Endothelial cell of umbilical vein (primary cell): ENCODE measurements around the gene MGARP. TPM values are rescaled to one million over a fixed set of nuclear protein-coding genes. Genes with fewer than 3 reads are reported as not detected.
A peak's percentile ranks its signal among the peaks of the same experiment; 100 is the strongest.

Experiments used
- BruUV-seq: library from RNA; stranded (reverse); fragments of 400-500 nt; replicated peaks from 2 replicates; lab custom pipeline; 2021; lab: Mats Ljungman, UMichigan
- CTCF ChIA-PET: fragments of 300-600, 350-600 bp; sonication (Branson Sonifier 250); formaldehyde crosslinking; loops from one replicate; lab custom pipeline; 2021; ENCODE audit warnings: antibody characterized with exemption, inconsistent platforms; lab: Charles Lee
- POLR2A ChIA-PET: fragments of 300-600, 350-600 bp; sonication (Branson Sonifier 250); formaldehyde crosslinking; loops from one replicate; lab custom pipeline; 2021; ENCODE audit warnings: antibody characterized with exemption, inconsistent platforms; lab: Charles Lee
- DNase-seq: peaks from one replicate; pipeline ENCODE4 v3.0.0-alpha.2; 2011; ENCODE audit warnings: low read depth, low spot score
- FAIRE-seq: peaks from 2 replicates; lab custom pipeline; 2011; peaks lifted over from hg19 to GRCh38; lab: Jason Lieb, UNC
- H2AFZ ChIP-seq: 2 replicates; pipeline ENCODE4 v1.6.0; 2012; ENCODE audit warnings: low read depth, low read length, control low read depth, inconsistent platforms
- H3K27ac ChIP-seq: 2 replicates; pipeline ENCODE4 v1.5.1; 2011; ENCODE audit warnings: low read depth, mild to moderate bottlenecking, control low read depth, low read length, moderate library complexity; ENCODE audit not compliant: insufficient read depth
- H3K27me3 ChIP-seq, 2 experiments: 2 replicates each; pipeline versions ENCODE4 v1.6.0 to v1.6.1; 2011; ENCODE audit warnings: low read length in 2 of 2, mixed read lengths in 1 of 2; ENCODE audit not compliant: control insufficient read depth in 2 of 2, insufficient read depth in 2 of 2
- H3K36me3 ChIP-seq, 2 experiments: 2 replicates in 1 of 2; 3 replicates in 1 of 2; pipeline ENCODE4 v1.5.1; 2011; ENCODE audit warnings: low read length in 2 of 2, mild to moderate bottlenecking in 1 of 2, moderate library complexity in 1 of 2; ENCODE audit not compliant: control insufficient read depth in 2 of 2, insufficient read depth in 2 of 2; ENCODE audit errors: extremely low read depth in 1 of 2
- H3K4me1 ChIP-seq: 3 replicates; pipeline ENCODE4 v1.5.1; 2011; ENCODE audit warnings: mild to moderate bottlenecking, low read length; ENCODE audit not compliant: control insufficient read depth, insufficient read depth; ENCODE audit errors: extremely low read depth
- H3K4me2 ChIP-seq: 2 replicates; pipeline ENCODE4 v1.6.1; 2011; ENCODE audit warnings: low read length, control low read depth, mixed read lengths; ENCODE audit not compliant: insufficient read depth
- H3K4me3 ChIP-seq, 3 experiments: fragments of 200-600 bp in 1 of 3; sonication (generic), shearing (Covaris generic) in 1 of 3; replicated peaks in 1 of 3; 2 replicates each; pipeline ENCODE4 v1.5.1; 2011 to 2016; ENCODE audit warnings: control low read depth in 3 of 3, low read length in 3 of 3, mild to moderate bottlenecking in 2 of 3, inconsistent platforms in 1 of 3, low read depth in 1 of 3, moderate library complexity in 1 of 3; ENCODE audit not compliant: insufficient read depth in 1 of 3
- H3K79me2 ChIP-seq: 2 replicates; pipeline ENCODE4 v1.6.0; 2012; ENCODE audit warnings: low read length, inconsistent platforms; ENCODE audit not compliant: control insufficient read depth, insufficient read depth
- H3K9ac ChIP-seq: replicated peaks from 2 replicates; pipeline ENCODE3; 2011; ENCODE audit warnings: low read length, control low read depth; ENCODE audit not compliant: insufficient read depth; ENCODE audit errors: extremely low read depth
- H3K9me1 ChIP-seq: replicated peaks from 3 replicates; pipeline ENCODE4 v1.6.0; 2011; ENCODE audit warnings: mild to moderate bottlenecking, low read length; ENCODE audit not compliant: control insufficient read depth, insufficient read depth; ENCODE audit errors: extremely low read depth
- H3K9me3 ChIP-seq: replicated peaks from 2 replicates; pipeline ENCODE4 v1.5.1; 2012; ENCODE audit warnings: low read length, inconsistent platforms; ENCODE audit not compliant: control insufficient read depth, insufficient read depth
- H4K20me1 ChIP-seq: replicated peaks from 2 replicates; pipeline ENCODE3; 2011; ENCODE audit warnings: mild to moderate bottlenecking, low read length; ENCODE audit not compliant: control insufficient read depth, insufficient read depth; ENCODE audit errors: extremely low read depth
- CTCF ChIP-seq, 2 donors: IDR thresholded peaks; 1 replicate in 1 of 2; 2 replicates in 1 of 2; pipeline ENCODE4 v1.5.1; 2011; ENCODE audit warnings: low read length in 2 of 2, mild to moderate bottlenecking in 2 of 2, moderate library complexity in 2 of 2, control low read depth in 1 of 2, inconsistent platforms in 1 of 2, low read depth in 1 of 2; ENCODE audit not compliant: insufficient read depth in 1 of 2; ENCODE audit errors: extremely low read depth in 1 of 2
- EZH2 ChIP-seq: IDR thresholded peaks from 2 replicates; pipeline ENCODE4 v1.6.1; 2012; ENCODE audit warnings: borderline replicate concordance, low read depth, mild to moderate bottlenecking, moderate library complexity, low read length, inconsistent platforms; ENCODE audit not compliant: severe bottlenecking
- FOS ChIP-seq: IDR thresholded peaks from 2 replicates; pipeline ENCODE4 v1.6.1; 2011; ENCODE audit warnings: mild to moderate bottlenecking, low read length, moderate library complexity, borderline replicate concordance; ENCODE audit not compliant: insufficient read depth
- GATA2 ChIP-seq: IDR thresholded peaks from 2 replicates; pipeline ENCODE4 v1.7.0; 2011; ENCODE audit warnings: low read depth, mild to moderate bottlenecking, moderate library complexity, mixed read lengths, low read length; ENCODE audit not compliant: insufficient read length, insufficient read depth
- JUN ChIP-seq: IDR thresholded peaks from 2 replicates; pipeline ENCODE4 v1.6.1; 2011; ENCODE audit warnings: borderline replicate concordance, low read depth; ENCODE audit not compliant: insufficient read length, insufficient read depth
- MYC ChIP-seq: IDR thresholded peaks from one replicate; pipeline ENCODE4 v1.6.1; 2011; ENCODE audit warnings: mild to moderate bottlenecking, low read depth, low read length
- POLR2A ChIP-seq: IDR thresholded peaks from 2 replicates; pipeline ENCODE4 v1.6.1; 2012; ENCODE audit warnings: low read depth, mild to moderate bottlenecking, control low read depth, low read length
- POLR2AphosphoS5 ChIP-seq: IDR thresholded peaks from 2 replicates; pipeline ENCODE4 v1.6.1; 2012; ENCODE audit warnings: low read depth, mild to moderate bottlenecking, control low read depth, low read length, moderate library complexity; ENCODE audit not compliant: insufficient read depth
- dilution Hi-C: fragments of 300-500 bp; cut with MboI; formaldehyde crosslinking; loops from one replicate; pipeline ENCODE4 v1.15.0; 2019; ENCODE audit warnings: low sequenced_read_pairs; ENCODE audit not compliant: extremely low pct_ligation_motif_present
- intact Hi-C: fragments of 100-400 bp; cut with micrococcal nuclease; formaldehyde crosslinking; loops from one replicate; pipeline ENCODE4 v1.10.0; 2022
- polyA plus RNA-seq, 4 experiments: library from polyadenylated mRNA; depleted of rRNA in 3 of 4; stranded (reverse) in 3 of 4; unstranded in 1 of 4; fragments of >200 nt; gene quantifications; 2 replicates each; pipeline versions ENCODE4 v1.2.1 to v1.2.3, GENCODE V29; 2011 to 2012; ENCODE audit warnings: missing spikeins in 1 of 4
- total RNA-seq: library from RNA; stranded (reverse); gene quantifications from 2 replicates; pipeline ENCODE4 v1.2.3, GENCODE V29; 2021
- TF ChIP-seq, protein P1 (sequence below): IDR thresholded peaks from 2 replicates; pipeline ENCODE4 v1.6.1; 2011; ENCODE audit not compliant: insufficient read depth, insufficient read length

Gene MGARP
- total and polyA plus RNA-seq, 2 donors (not counting 3 experiments of a cell fraction or from before 2014, with no cell fraction given) = 25.9 to 26.6 TPM

DNA sequence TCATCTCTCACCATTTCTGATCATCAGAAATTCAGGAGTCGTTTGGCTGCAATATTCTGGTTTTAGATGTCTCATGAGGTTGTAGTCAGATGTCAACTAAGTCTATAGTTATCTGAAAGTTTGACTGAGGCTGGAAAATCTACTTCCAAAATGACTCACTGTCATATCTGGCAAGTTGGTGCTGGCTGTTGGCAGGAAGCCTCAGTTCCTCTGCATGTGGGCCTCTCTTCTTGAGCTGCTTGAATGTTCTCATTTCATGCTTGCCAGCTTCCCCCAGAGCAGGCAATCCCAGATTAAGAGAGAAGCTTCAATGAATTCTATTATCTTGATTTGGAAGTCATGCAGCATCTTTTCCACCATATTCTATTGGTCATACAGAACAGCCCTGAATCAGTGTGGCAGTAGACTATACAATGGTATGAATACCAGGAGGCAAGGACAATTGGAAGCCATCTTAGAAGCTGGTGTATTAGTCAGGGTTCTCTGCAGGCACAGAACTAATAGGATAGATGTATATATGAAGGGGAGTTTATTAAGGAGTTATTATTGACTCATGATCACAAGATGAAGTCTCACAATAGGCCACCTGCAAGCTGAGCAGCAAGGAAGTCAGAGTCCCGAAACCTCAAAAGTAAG lies 56.2 kb downstream of the MGARP start:
- POLR2A ChIA-PET = no interaction called here
- no peaks in the 10 kb centered on the region for H3K36me3 ChIP-seq
- intact Hi-C loops (no loop called here), dilution Hi-C loops (no loop called here)
- CTCF ChIA-PET = interaction anchor here (0.8 to 4.9 kb wide), 5 partner anchors 9 to 193 kb away, joined by 3 to 21 read pairs (median 3); no protein-coding TSS in a partner anchor
- H2AFZ ChIP-seq = no peak overlapping the region
- BruUV-seq = no TSS peak
- no peak overlapping the region for H3K27ac ChIP-seq
- H3K4me3 ChIP-seq = no peak overlapping the region
- no peaks in the 10 kb centered on the region for H3K9me1 ChIP-seq
- H3K27me3 ChIP-seq = no peaks in the 10 kb centered on the region
- H3K4me2 ChIP-seq = no peak overlapping the region
- H3K79me2 ChIP-seq = no peaks in the 10 kb centered on the region
- no peak overlapping the region for H3K9ac ChIP-seq
- DNase-seq = peak; percentile 33
- no peaks in the 10 kb centered on the region for H4K20me1 ChIP-seq
- TF ChIP-seq FOS (no peak), CTCF (IDR thresholded peaks at IDR 0.05; ENCODE audit: extremely low read depth in 1 of 2, insufficient read depth in 1 of 2, low read depth in 1 of 2, low read length in 2 of 2) (no peak), MYC (no peak), POLR2AphosphoS5 (no peak), EZH2 (no peak), GATA2 (no peak), POLR2A (no peak), JUN (no peak)
- TF ChIP-seq, protein P1, sequence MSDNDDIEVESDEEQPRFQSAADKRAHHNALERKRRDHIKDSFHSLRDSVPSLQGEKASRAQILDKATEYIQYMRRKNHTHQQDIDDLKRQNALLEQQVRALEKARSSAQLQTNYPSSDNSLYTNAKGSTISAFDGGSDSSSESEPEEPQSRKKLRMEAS = no peak
- peak; percentile 72 for FAIRE-seq
- no peaks in the 10 kb centered on the region for H3K4me1 ChIP-seq
- H3K9me3 ChIP-seq = no peaks in the 10 kb centered on the region
